HepG2 (cell line): ENCODE data around the gene POLR2H. TPM values are rescaled to one million over a fixed set of nuclear protein-coding genes. Genes with fewer than 3 reads are reported as not detected.

Source experiments
- CTCF ChIP-seq: sonication (generic); formaldehyde crosslinking; IDR thresholded peaks from 2 replicates; pipeline ENCODE4 v1.5.0; 2020; ENCODE audit warnings: mild to moderate bottlenecking, missing genetic modification reagents, moderate library complexity
- HNF4G ChIP-seq, 2 experiments: sonication (generic) in 1 of 2; formaldehyde crosslinking in 1 of 2; IDR thresholded peaks; 2 replicates each; pipeline versions ENCODE4 v1.4.0 to v1.6.1; 2011 to 2020; ENCODE audit warnings: borderline replicate concordance in 2 of 2, low read depth in 2 of 2, mild to moderate bottlenecking in 2 of 2, low read length in 1 of 2, missing genetic modification reagents in 1 of 2, moderate library complexity in 1 of 2
- HOXA9 ChIP-seq: sonication (generic); formaldehyde crosslinking; IDR thresholded peaks from 2 replicates; pipeline ENCODE4 v1.8.1; 2022; ENCODE audit warnings: missing genetic modification reagents, mild to moderate bottlenecking, moderate library complexity, borderline replicate concordance
- IRF2 ChIP-seq: IDR thresholded peaks from 2 replicates; pipeline ENCODE4 v1.6.1; 2018; ENCODE audit warnings: missing genetic modification reagents, missing compliant biosample characterization
- KDM2A ChIP-seq: sonication (generic); formaldehyde crosslinking; IDR thresholded peaks from 2 replicates; pipeline ENCODE4 v1.4.0; 2020; ENCODE audit warnings: low read depth, missing genetic modification reagents, borderline replicate concordance
- NR0B2 ChIP-seq: sonication (generic); formaldehyde crosslinking; IDR thresholded peaks from 2 replicates; pipeline ENCODE4 v1.4.0; 2020; ENCODE audit warnings: mild to moderate bottlenecking, missing genetic modification reagents
- SYNCRIP ChIP-seq: fragments of 200-400 bp; formaldehyde crosslinking; IDR thresholded peaks from 2 replicates; pipeline ENCODE4 v1.6.1; 2018; ENCODE audit warnings: mild to moderate bottlenecking, low read depth, low read length; ENCODE audit not compliant: insufficient read depth
- YY1 ChIP-seq: IDR thresholded peaks from 2 replicates; pipeline ENCODE4 v1.6.1; 2011; ENCODE audit warnings: low read length, low read depth, moderate library complexity, mild to moderate bottlenecking; ENCODE audit not compliant: insufficient read depth, insufficient replicate concordance
- ZBTB7A ChIP-seq: sonication (generic); formaldehyde crosslinking; IDR thresholded peaks from 2 replicates; pipeline ENCODE4 v1.8.0; 2022; ENCODE audit warnings: mild to moderate bottlenecking, missing genetic modification reagents
- ZNF407 ChIP-seq: sonication (generic); formaldehyde crosslinking; IDR thresholded peaks from one replicate; pipeline ENCODE4 v1.5.1; 2020; ENCODE audit warnings: mild to moderate bottlenecking, missing genetic modification reagents; ENCODE audit errors: not compliant biosample characterization
- ZNF687 ChIP-seq: sonication (generic); formaldehyde crosslinking; IDR thresholded peaks from 2 replicates; pipeline ENCODE4 v1.5.1; 2020; ENCODE audit warnings: mild to moderate bottlenecking, missing genetic modification reagents, moderate library complexity
- polyA plus RNA-seq, 8 experiments: library from polyadenylated mRNA; depleted of rRNA in 3 of 8; stranded (reverse) in 7 of 8; unstranded in 1 of 8; fragments of >200 nt; fragmentation: Illumina TruSeq in 4 of 8; extraction: Trizol in 4 of 8; gene quantifications; 2 replicates each; pipeline versions ENCODE4 v1.2.1 to v1.2.3, GENCODE V29; 2011 to 2016; ENCODE audit warnings: low read depth in 4 of 8, missing spikeins in 1 of 8, mixed read lengths in 1 of 8; ENCODE audit not compliant: insufficient read depth in 1 of 8
- total RNA-seq, 5 experiments: library from RNA; depleted of rRNA; stranded (reverse); fragments of >200 nt; fragmentation: Illumina TruSeq; extraction: Trizol; gene quantifications; 2 replicates each; pipeline ENCODE4 v1.2.3, GENCODE V29; 2016; ENCODE audit warnings: low read depth in 1 of 5

Gene POLR2H
- total and polyA plus RNA-seq, 2 of the 13 experiments (the other 11 are each of a cell fraction or from before 2014, with no cell fraction given): 118 to 194 TPM

GRCh38 chr3:184354121-184354728 lies 7.3 kb upstream of the POLR2H start (continued):
- TF ChIP-seq ZNF687 (CRISPR knock-in tag): peak; percentile 39; the same call in 1 of the 2 replicates
- no peak for TF ChIP-seq SYNCRIP
- TF ChIP-seq ZNF407: peak; percentile 22
- TF ChIP-seq KDM2A (CRISPR knock-in tag): peak; percentile 29; the same call in 1 of the 2 replicates
- no peak for TF ChIP-seq IRF2 (CRISPR knock-in tag)
- no peak for TF ChIP-seq YY1
- TF ChIP-seq HNF4G (IDR thresholded peaks at IDR 0.05; ENCODE audit: borderline replicate concordance, low read depth, low read length): no peak
- TF ChIP-seq HNF4G (CRISPR knock-in tag; IDR thresholded peaks at IDR 0.05; ENCODE audit: borderline replicate concordance, low read depth): no peak
- TF ChIP-seq ZBTB7A: 0 out of 2 replicates have a peak, but pooled peaks have one; percentile 44
- peak; percentile 85 for TF ChIP-seq CTCF (CRISPR knock-in tag)
- no peak for TF ChIP-seq HOXA9
- no peak for TF ChIP-seq NR0B2 (CRISPR knock-in tag)
